ENCODE results near the gene MFAP2.
"Not testable (repeated sequence)": the region's sequence is repeated elsewhere in the genome, so short reads cannot be mapped to it uniquely, and the experiment has no call there.

The MFAP2 gene

DNA sequence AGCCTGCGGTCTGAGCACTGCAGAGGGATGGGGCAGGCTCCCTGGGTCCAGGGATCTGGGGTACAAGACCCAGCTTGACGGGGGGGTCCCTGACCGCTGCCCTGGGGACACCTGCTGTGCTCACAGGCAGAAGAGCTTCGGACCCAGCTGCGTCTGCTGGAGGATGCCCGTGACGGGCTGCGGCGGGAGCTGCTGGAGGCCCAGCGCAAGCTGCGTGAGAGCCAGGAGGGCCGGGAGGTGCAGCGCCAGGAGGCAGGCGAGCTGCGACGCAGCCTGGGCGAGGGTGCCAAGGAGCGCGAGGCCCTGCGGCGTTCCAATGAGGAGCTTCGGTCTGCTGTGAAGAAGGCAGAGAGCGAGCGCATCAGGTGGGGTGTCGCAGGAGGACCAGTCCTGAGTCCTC, 25.2 kb downstream of the MFAP2 start:
- TF ChIP-seq POLR2A (IDR thresholded peaks at IDR 0.05; ENCODE audit: low read depth, low read length) (no peak), POLR2AphosphoS5 (IDR thresholded peaks at IDR 0.05; ENCODE audit: low read depth, low read length) (no peak), TAF1 (IDR thresholded peaks at IDR 0.05; ENCODE audit: borderline replicate concordance, low read depth, low read length) (no peak)
- FAIRE-seq (no peak), DNase-seq (ENCODE audit: insufficient read length) (no peak)

DNA sequence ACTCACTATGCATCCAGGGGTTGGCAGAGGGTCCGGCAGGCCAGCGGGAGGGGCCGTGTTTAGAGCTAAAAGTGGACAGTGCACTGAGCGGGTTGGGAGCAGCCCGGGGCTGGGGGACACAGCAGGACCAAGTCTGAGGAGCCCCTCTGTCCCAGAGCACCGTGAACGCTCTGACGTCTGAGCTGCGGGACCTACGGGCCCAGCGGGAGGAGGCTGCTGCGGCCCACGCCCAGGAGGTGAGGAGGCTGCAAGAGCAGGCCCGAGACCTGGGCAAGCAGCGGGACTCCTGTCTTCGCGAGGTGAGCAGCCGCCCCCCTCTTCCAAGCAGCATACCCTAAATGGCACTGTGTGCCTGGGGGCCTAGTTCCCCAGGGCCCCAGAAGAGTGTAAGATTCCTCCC, 25.8 kb downstream of the MFAP2 start:
- TF ChIP-seq TAF1 (IDR thresholded peaks at IDR 0.05; ENCODE audit: borderline replicate concordance, low read depth, low read length) (no peak), POLR2AphosphoS5 (IDR thresholded peaks at IDR 0.05; ENCODE audit: low read depth, low read length) (no peak), POLR2A (IDR thresholded peaks at IDR 0.05; ENCODE audit: low read depth, low read length) (no peak)
- no peak for FAIRE-seq
- DNase-seq (ENCODE audit: insufficient read length), result no peak

DNA sequence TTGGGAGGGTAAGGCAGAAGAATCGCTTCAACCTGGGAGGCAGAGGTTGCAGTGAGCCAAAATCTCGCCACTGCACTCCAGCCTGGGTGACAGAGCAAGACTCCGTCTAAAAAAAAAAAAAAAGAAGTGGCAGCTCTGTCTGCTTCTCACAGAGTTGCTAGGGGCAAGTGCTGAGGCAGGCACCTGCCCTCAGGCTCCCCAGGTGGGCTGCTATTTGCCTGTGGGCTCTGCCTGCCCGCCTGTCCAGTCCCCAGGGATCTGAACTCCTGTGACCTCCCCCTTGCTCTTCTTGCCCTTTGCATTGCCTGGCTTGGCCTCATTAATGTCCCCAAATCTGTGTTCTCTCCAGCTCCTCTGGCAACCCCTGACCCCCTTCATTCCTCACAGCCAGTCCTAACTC, 28.0 kb downstream of the MFAP2 start:
- FAIRE-seq; DNase-seq (ENCODE audit: insufficient read length): not testable (repeated sequence)

DNA sequence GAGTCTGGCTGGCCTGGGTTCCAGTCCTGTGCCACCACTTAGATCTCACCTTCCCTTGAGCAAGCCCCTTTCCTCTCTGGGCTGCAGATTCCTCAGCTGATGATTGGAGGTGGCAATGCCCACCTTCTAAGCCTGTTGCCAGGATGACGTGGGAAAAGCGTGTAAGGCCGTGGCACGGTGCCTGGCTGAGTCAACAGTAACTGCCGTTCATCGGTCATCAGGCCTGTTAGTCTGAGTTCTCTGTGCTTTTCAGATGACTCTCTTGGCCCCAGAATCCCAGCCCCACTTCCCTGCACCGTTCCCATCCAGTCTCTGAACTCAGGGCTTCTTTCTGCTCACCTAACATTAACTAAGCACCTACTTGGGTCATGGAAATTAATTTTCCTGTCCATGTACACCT, 31.4 kb downstream of the MFAP2 start:
- peak; percentile 72 for FAIRE-seq
- not testable (repeated sequence) for DNase-seq (ENCODE audit: insufficient read length)

DNA sequence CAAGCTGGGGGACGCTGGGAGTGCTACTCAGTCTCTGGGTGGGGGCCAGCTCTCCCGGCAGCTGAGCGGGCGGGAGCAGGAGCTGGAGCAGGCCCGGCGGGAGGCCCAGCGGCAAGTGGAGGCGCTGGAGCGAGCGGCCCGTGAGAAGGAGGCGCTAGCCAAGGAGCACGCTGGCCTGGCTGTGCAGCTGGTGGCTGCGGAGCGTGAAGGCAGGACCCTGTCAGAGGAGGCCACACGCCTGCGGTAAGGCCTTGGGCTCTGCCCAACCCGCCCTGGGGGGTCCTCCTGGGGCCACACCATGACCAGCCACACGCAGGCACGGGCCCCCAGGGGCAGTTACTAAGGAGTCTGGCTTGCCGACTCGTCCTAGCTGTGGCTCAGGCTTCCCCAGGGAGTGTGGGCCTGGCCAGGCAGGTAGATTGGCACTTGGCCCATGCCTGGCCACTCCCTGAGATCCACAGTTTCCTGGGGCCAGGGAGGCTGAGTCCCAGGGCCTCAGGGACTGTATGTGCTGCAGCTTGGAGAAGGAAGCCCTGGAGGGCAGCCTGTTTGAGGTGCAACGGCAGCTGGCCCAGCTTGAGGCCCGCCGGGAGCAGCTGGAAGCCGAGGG, 32.0 kb downstream of the MFAP2 start:
- DNase-seq (ENCODE audit: insufficient read length); FAIRE-seq: not testable (repeated sequence)

DNA sequence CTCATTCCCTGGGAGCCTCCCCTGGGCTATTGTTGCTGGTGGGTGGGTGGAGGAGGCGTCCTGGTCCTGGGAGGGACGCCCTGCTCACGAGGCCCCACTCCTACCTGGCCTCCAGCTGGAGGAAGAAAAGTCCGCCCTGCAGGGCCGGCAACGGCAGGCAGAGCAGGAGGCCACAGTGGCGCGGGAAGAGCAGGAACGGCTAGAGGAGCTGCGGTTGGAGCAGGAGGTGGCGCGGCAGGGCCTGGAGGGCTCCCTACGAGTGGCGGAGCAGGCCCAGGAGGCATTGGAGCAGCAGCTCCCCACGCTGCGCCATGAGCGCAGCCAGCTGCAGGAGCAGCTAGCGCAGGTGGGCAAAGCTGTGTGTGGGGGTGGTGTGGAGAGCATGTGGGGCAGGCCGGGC, 33.8 kb downstream of the MFAP2 start:
- FAIRE-seq (no peak), DNase-seq (ENCODE audit: insufficient read length) (no peak)
- TF ChIP-seq POLR2AphosphoS5 (IDR thresholded peaks at IDR 0.05; ENCODE audit: low read depth, low read length) (no peak), TAF1 (IDR thresholded peaks at IDR 0.05; ENCODE audit: borderline replicate concordance, low read depth, low read length) (no peak), POLR2A (IDR thresholded peaks at IDR 0.05; ENCODE audit: low read depth, low read length) (no peak)

DNA sequence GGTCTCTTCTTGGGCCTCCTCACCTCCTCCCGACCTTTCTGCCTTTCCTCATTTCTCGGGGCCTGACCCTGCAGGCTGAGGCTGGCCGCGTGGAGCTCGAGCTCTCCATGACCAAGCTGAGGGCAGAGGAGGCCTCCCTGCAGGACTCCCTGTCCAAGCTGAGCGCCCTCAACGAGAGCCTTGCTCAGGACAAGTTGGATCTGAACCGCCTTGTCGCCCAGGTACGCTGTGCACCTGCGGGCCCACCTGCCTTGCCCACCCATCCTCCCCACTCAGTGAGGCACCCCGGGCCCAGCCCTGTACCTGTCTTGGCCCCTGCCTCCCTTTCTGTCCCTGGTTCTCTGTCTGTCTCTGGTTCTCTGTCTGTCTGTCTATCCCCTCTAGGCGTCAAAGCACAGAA, 34.2 kb downstream of the MFAP2 start:
- DNase-seq (ENCODE audit: insufficient read length); FAIRE-seq: not testable (repeated sequence)

DNA sequence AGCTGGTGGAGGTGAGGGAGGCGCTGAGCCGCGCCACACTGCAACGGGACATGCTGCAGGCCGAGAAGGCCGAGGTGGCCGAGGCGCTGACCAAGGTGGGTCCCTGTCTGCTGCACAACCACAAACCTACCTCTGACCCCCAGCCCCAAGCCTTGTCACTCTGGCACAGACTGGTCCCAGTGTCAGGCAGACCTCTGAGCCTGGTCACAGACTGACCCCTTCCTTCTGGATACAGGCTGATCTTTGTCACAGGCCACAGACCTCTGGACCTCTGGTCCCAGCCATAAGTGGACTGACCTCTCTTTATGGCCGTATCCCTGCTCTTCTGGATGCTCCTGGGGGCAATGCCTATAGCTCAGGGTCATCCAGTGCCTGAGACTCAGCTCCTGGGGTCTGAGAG, 34.9 kb downstream of the MFAP2 start:
- DNase-seq (ENCODE audit: insufficient read length); FAIRE-seq: not testable (repeated sequence)

DNA sequence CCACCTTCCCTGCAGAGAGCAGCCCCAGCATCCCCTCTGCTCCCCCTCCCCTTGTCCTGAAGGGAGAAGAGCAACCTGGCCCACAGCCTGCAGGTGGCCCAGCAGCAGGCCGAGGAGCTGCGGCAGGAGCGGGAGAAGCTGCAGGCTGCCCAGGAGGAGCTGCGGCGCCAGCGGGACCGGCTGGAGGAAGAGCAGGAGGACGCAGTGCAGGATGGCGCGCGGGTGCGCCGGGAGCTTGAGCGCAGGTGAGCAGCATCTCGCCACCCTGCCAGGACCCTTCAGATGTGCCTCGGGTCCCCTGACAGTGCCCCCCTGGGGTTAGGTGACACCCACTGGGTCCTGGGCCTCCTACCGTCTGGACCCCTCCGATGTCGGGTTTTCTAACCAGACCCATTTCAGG, 36.4 kb downstream of the MFAP2 start:
- TF ChIP-seq POLR2AphosphoS5 (IDR thresholded peaks at IDR 0.05; ENCODE audit: low read depth, low read length), result no peak
- no peak for TF ChIP-seq POLR2A (IDR thresholded peaks at IDR 0.05; ENCODE audit: low read depth, low read length)
- TF ChIP-seq TAF1 (IDR thresholded peaks at IDR 0.05; ENCODE audit: borderline replicate concordance, low read depth, low read length), result no peak
- no peak for FAIRE-seq

DNA sequence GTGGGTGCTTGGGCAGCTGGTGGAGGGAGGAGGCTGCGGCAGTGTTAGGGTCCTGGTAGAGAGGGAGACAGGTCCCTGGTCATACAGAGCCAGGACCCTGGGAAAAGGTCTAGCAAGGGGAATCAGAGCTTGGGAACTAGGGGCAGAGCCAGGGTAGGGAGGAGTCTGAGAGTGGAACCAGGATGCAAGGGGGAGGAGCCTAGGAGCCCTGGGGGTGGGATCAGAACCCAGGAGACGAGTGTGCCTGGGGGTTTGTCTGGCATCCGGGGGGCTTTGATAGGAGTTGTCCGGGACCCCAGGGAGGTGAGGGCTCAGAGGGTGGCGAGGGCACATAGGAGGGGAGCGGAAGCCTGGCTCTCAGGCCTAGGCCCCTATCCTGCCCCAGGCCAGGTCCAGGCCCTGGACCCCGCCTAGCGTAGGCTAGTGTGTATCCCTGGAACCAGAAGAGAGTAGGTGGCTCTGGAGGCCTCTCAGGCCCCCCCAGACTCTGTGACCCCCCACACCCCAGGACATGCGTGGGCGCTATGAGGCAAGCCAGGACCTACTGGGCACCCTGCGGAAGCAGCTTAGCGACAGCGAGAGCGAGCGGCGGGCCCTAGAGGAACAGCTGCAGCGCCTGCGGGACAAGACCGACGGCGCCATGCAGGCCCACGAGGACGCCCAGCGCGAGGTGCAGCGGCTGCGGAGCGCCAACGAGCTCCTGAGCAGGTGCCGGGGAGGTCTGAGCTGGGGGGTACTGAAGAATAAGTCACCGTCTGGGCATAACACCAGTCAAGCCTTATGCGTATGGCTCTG, 40.8 kb downstream of the MFAP2 start:
- not testable (repeated sequence) for DNase-seq (ENCODE audit: insufficient read length); FAIRE-seq

More for the DNA sequence above, 36.4 kb downstream of the MFAP2 start:
- DNase-seq (ENCODE audit: insufficient read length), result no peak

DNA sequence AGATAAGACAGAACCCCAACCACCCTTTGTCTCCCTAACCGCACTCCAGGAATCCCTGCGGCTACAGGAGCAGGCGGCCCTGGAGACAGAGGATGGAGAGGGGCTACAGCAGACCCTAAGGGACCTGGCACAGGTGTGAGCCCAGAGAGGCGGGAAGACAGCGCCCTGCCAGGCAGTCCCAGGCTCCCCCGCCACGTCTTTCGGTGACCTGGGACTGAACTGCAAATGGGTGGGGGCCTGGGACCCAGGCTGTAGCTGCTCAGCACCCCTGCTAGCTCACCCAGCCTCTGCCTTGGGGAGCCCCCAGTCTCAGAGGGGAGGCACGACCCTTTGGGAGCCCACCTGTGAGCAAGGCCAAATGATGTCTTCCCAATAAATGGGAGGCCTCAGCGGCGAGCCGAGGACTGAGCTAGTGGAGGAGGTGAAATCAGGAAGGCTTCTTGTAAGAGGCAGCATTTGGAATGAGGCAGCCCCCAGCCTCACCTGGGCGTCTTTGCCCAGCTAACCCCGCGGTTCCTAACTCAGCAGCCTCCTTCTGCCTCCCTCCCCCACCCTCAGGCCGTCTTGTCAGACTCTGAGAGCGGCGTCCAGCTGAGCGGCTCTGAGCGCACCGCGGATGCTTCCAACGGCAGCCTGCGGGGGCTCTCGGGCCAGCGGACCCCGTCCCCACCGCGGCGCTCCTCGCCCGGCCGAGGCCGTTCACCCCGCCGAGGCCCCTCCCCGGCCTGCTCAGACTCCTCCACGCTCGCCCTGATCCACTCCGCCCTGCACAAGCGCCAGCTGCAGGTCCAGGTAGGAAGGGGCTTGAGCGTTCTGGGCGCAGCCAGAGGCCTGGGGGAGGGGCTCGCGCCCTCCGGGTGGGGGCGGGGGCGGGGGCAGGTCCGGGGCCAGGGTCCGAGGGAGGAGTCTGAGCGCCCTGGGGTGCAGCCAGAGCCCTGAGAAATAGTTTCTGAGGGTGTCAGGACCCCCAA, 41.8 kb downstream of the MFAP2 start:
- no peak for FAIRE-seq
- no peak for DNase-seq (ENCODE audit: insufficient read length)

DNA sequence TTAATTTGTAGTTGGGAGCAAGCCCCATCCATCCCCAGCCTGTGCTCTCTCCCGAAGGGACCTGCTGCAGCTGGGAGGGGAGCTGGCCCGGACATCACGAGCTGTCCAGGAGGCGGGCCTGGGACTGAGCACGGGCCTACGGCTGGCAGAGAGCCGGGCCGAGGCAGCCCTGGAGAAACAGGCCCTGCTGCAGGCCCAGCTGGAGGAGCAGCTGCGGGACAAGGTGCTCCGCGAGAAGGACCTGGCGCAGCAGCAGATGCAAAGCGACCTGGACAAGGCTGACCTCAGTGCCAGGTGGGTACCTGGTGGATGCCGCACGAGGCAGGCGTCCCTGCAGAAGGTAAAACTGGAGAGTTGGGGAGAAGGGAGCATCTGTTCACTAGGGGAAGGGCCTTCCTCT, 43.8 kb downstream of the MFAP2 start:
- FAIRE-seq, result not testable (repeated sequence)

More for the DNA sequence above, 41.8 kb downstream of the MFAP2 start:
- TF ChIP-seq TAF1 (IDR thresholded peaks at IDR 0.05; ENCODE audit: borderline replicate concordance, low read depth, low read length) (no peak), POLR2AphosphoS5 (IDR thresholded peaks at IDR 0.05; ENCODE audit: low read depth, low read length) (no peak), POLR2A (IDR thresholded peaks at IDR 0.05; ENCODE audit: low read depth, low read length) (no peak)

DNA sequence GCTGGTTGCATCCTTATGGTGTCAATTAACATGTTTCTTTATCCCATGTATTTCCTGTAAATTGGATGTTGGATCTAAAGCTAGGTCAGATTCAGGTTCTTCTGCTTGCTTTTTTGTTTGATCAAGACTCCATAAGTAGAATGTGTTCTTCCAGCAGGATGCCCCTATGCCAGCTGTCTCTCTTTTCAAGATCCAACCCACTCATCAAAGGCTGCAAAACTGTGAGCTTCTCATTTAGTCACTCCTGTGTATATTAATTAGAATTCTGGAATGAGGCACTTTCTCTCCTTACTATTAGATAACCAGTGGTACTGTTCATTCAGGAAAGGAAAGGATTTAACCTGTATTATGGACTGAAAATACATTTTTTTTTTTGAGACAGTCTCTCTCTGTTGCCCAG, 46.5 kb downstream of the MFAP2 start:
- not testable (repeated sequence) for DNase-seq (ENCODE audit: insufficient read length); FAIRE-seq

More for the DNA sequence above, 43.8 kb downstream of the MFAP2 start:
- DNase-seq (ENCODE audit: insufficient read length), result not testable (repeated sequence)

DNA sequence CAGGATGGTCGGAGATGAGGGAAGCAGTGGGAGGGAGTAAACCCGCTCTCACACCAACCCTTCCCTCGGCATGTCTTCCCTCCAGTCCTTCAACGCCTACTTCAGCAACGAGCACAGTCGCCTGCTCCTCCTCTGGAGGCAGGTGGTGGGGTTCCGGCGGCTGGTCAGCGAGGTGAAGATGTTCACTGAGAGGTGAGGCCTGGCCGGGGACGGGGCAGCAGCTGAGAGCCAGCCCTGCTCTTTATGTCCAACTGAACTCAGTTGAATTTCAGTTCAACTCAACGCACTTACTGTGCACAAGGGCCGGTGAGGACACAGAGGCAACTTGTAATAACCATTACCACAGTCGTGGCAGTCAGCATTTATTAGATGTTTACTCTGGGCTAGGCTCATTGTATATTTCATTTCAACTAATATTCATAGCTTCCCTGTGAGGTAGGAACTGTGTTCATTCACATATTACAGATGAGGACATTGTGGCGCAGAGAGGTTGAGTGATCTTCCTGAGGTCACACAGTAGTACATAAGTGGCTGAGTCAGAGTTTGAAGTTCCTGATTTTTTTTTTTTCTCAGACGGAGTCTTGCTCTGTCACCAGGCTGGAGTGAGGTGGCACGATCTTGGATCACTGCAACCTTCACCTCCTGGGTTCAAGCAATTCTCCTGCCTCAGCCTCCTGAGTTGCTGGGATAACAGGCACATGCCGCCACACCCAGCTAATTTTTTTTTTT, 49.0 kb downstream of the MFAP2 start:
- FAIRE-seq; DNase-seq (ENCODE audit: insufficient read length): not testable (repeated sequence)

DNA sequence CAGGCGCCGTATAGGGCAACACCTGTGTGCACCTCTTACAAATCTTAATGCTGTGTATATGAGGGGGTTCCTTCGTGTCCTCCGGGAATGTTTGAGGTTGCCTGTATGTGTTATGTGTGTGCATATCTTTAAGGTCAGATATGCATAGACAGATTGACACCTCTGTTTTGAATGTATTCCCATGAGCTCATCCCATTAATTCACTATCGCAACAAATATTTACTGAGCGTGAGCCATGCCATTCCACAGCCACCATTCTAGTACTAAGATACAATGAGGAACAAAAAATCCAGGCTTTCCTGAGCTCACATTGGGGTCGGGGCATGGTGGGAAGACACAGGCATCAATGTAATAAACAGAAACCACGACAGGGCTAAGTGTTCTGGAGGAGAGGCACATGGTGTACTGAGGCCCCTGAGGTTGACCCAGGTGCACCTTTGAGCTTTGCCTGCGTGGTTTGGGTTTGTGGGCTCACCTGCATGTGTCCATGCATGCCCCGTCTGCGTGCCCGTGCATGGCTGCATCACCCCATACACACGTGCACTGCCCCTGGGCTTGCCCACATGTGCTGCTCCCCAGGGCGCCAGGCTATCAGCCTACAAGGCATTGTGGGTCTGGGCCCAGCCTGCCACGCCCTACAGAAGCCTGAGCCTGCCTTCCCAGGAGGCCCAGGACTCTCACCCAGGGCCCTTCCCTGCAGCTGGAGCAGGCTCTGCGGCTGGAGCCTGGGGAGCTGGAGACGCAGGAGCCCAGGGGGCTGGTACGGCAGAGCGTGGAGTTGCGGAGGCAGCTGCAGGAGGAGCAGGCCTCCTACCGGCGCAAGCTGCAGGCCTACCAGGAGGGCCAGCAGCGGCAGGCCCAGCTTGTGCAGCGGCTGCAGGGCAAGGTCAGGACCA, 51.0 kb downstream of the MFAP2 start:
- DNase-seq (ENCODE audit: insufficient read length); FAIRE-seq: not testable (repeated sequence)
